SIG-M5 (cell line): ENCODE results near the gene HERC5.
"Not testable (repeated sequence)": the region's sequence is repeated elsewhere in the genome, so short reads cannot be mapped to it uniquely, and the experiment has no call there.

ENCODE experiments used
- DNase-seq: peaks from one replicate; lab custom pipeline; 2025; lab: John Stamatoyannopoulos, UW

HERC5 gene

GRCh38 chr4:88456670-88457306, at the start of gene HERC5:
Gene HERC5, plus strand, starts transcription at chr4:88457119. Its CDS starts 151 bp downstream, at chr4:88457270.
- peak; percentile 33 for DNase-seq

- no peak for DNase-seq
Measured at GRCh38 chr4:88409206-88409605, 47.7 kb upstream of the HERC5 start.

- DNase-seq, result no peak
Measured at GRCh38 chr4:88409789-88410188, 47.1 kb upstream of the HERC5 start.

GRCh38 chr4:88411491-88412096, 45.3 kb upstream of the HERC5 start:
- no peak for DNase-seq

- no peak for DNase-seq
Measured at GRCh38 chr4:88413801-88414200, 43.1 kb upstream of the HERC5 start.

DNA sequence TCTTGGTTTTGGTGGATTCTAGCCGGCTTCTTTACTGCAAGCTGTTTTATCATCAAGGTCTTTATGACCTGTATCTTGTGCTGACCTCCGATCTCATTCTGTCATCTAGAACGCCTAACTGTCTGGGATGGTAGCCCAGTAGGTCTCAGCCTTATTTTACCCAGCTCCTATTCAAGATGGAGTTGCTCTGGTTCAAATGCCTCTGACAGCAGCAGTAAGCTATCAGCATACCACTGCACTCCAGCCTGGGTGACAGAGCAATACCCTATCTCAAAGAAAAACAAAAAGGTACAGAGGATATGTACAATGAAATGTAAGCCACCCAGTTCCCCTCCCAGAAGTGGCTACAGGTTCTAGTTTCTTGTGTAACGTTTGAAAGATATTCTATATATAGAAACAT, 42.2 kb upstream of the HERC5 start:
- DNase-seq, result no peak

DNA sequence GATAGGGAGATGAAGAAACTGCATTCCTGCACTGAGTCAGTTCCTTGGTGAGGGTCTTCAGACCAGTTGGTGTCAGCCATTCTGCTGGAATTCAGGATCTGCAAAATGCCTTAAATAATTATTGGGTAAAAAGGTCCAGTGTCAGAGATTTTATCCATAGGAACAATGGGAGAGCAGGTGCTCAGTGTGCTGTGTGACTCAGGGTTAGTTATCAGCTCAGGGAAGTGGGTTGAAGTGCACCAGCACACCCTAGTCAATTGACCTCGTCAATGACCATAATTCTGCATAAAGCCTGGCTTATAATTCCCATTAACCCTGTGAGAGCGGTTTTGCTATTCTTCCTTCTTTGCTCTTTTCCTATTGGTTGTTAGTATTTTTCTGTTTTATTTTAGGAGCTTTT, 40.9 kb upstream of the HERC5 start:
- no peak for DNase-seq

DNA sequence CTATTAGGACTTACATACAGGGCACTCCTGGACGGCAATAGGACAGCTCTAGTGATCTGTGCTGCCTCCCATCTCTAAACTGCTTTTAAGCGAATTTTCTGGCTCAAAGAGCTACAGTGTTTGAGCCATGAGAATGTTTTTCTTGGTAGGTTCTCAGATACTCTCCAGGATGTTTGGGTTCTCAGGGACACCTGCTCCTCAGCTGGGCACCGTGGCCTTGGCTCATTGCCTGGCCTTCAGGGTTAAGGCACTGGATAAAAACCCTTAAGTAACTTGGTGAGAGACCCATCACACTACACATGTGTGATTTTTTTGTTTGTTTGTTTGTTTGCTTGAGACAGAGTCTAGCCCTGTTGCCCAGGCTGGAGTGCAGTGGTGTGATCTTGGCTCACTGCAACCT, 38.5 kb upstream of the HERC5 start:
- no peak for DNase-seq

- DNase-seq, result no peak
Measured at GRCh38 chr4:88419874-88420273, 37.0 kb upstream of the HERC5 start.

DNA sequence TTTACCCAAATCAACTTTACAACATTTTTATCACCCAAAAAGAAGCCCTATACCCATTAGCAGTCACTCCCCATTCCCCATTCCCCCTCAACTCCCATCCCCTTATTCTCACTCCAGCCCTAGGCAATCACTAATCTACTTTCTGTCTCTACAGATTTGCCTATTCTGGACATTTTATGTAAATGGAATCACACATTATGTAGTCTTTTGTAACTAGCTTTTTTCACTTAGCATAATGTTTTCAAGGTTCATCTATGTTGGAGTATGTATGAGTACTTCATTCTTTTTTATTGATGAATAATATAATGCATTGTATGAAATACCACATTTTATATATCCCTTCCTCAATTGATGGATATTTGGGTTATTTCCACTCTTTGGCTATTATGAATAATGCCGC, 36.1 kb upstream of the HERC5 start:
- DNase-seq, result no peak

- DNase-seq, result no peak
Measured at GRCh38 chr4:88422403-88422802, 34.5 kb upstream of the HERC5 start.

DNA sequence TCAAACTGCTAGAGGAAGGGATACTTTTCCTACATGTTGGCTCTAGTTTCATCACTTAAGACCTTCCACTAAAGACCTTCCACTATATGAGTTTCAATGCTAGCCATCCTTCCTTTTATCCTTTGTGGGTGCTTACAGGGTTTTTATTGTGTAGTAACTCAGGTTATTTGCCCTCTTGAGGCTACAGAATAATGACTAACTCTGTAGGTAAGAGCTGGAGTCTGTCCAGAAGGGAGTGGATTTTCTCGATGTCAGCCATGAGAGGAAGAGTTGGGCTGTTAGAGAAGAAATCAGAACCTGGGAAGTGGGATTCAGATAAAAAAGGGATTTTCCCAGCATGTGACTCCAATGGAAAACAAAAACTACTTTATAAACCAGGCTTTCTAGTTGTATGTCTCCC, 27.5 kb upstream of the HERC5 start:
- no peak for DNase-seq

DNA sequence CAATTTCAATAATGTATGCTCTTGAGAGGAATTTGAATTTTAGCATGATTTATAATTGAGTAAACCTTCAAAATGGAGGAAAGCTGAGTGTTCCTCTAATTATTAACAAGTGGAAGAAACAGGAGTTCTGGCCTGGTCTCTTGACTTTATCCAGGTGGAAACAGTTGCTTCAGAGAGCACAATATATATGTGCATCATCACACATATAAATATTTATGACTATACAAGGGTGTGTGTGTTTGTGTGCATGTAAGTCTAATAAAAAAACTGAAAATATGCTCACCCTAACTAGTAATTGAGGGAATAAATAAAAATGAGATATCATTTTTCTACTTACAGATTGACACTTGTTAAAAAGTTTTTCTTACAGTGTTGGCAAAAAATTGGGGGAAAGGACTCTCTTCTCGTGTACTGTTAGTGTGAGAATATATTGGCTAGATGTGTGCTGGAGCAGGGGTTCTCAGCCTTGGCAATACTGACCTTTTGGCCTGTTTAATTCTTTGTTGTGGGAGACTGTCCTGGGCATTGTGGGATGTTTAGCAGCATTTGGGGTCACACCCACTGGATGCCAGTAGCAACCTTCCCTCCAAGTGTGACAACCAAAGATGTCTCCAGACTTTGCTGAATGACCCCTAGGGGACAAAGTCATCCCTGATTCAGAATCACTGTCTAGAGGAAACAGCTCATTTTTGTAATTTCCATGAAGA, 20.8 kb upstream of the HERC5 start:
- DNase-seq, result no peak

- DNase-seq, result not testable (repeated sequence)
Measured at GRCh38 chr4:88437873-88438272, 19.0 kb upstream of the HERC5 start.

DNA sequence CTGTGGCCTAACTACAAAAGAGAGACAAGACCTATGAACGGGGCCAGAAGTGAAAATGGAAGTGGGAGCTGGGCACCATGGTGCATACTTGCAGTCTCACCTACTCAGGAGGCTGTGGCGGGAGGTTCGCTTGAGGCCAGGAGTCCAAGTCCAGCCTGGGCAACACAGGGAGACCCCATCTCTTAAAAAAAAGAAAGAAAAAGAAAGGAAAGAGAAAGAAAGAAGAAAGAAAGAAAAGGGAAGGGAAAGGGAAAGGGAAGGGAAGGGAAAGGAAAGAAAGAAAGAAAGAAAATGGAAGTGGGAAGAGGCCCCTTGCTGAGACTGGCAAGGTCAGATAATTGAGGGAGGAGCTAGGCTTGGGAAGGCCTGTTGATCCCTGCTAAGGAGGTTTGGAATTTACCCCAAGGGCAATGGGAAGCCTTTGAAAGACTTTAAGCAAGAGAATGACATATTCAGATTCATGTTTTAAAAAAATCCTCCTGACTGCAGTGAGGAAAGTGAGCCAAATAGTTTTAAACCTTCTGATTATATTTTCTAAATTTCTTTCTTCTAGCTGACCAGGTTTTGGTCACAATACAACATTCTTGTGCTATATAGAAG, 17.7 kb upstream of the HERC5 start:
- DNase-seq, result no peak

DNA sequence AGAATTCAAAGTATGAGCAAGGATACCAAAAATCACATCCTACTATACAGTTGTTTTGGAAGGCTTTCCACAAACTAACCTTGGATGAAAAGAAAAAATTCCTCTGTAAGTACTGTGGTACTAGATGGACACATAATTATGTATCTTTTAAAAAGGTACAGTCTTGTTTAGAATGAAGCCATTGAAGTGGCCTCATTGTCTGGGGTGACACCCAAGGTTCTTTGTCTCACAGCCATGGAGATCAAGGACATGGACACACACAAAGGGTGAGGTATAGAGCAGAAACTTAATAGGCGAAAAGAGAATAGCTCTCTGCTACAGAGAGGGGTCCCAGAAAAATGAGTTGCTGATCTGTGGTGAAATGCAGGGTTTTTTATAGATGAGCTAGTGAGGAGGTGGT, 16.8 kb upstream of the HERC5 start:
- DNase-seq, result no peak

- DNase-seq, result no peak
Measured at GRCh38 chr4:88441696-88442095, 15.2 kb upstream of the HERC5 start.

- no peak for DNase-seq
Measured at GRCh38 chr4:88442689-88443191, 14.2 kb upstream of the HERC5 start.

GRCh38 chr4:88443486-88443885, 13.4 kb upstream of the HERC5 start:
- DNase-seq, result no peak

- no peak for DNase-seq
Measured at GRCh38 chr4:88445252-88445651, 11.7 kb upstream of the HERC5 start.

GRCh38 chr4:88446124-88446523, 10.8 kb upstream of the HERC5 start:
- no peak for DNase-seq

- DNase-seq, result no peak
Measured at GRCh38 chr4:88447371-88448095, 9.4 kb upstream of the HERC5 start.
